RWPE2 (cell line): ENCODE measurements around the gene PFN3.

ENCODE experiments used
- ATAC-seq: fragments of 200-7000 bp; cut with Tn5 transposase; 3 replicates; pipeline ENCODE4 v1.9.1; 2021; ENCODE audit warnings: low read depth
- DNase-seq: peaks from one replicate; pipeline ENCODE4 v3.0.0-alpha.2; 2020; ENCODE audit warnings: low spot score
- H3K27ac ChIP-seq: fragments of 450-650 bp; 2 replicates; pipeline ENCODE4 v1.5.1; 2017; ENCODE audit warnings: mild to moderate bottlenecking; ENCODE audit not compliant: poor library complexity, severe bottlenecking
- H3K27me3 ChIP-seq: fragments of 250-450 bp; sonication (Bioruptor Pico); 2 replicates; pipeline ENCODE4 v1.5.1; 2021; ENCODE audit warnings: mild to moderate bottlenecking, moderate library complexity; ENCODE audit not compliant: insufficient read depth, poor library complexity, severe bottlenecking
- H3K36me3 ChIP-seq: fragments of 250-450 bp; sonication (Bioruptor Pico); 2 replicates; pipeline ENCODE4 v1.5.1; 2020; ENCODE audit warnings: low read depth, mild to moderate bottlenecking, moderate library complexity
- H3K4me1 ChIP-seq: fragments of 250-450 bp; sonication (Bioruptor Pico); 2 replicates; pipeline ENCODE4 v1.5.1; 2021; ENCODE audit warnings: mild to moderate bottlenecking, moderate library complexity; ENCODE audit not compliant: insufficient read depth, poor library complexity, severe bottlenecking
- H3K4me3 ChIP-seq: fragments of 250-450 bp; sonication (Bioruptor Pico); 2 replicates; pipeline ENCODE4 v1.5.1; 2021; ENCODE audit warnings: mild to moderate bottlenecking, moderate library complexity; ENCODE audit not compliant: severe bottlenecking
- H3K9me3 ChIP-seq: fragments of 250-450 bp; sonication (Bioruptor Pico); 2 replicates; pipeline ENCODE4 v1.5.1; 2021; ENCODE audit warnings: mild to moderate bottlenecking, moderate library complexity; ENCODE audit not compliant: severe bottlenecking
- CTCF ChIP-seq: fragments of 450-650 bp; IDR thresholded peaks from one replicate; pipeline ENCODE4 v1.5.1; 2017; ENCODE audit warnings: mild to moderate bottlenecking, moderate library complexity; ENCODE audit not compliant: poor library complexity, severe bottlenecking

Gene PFN3

GRCh38 chr5:177397875-177398390, 2.5 kb downstream of the PFN3 start:
- no peak overlapping the region for H3K27ac ChIP-seq
- ATAC-seq, result no peak
- H3K9me3 ChIP-seq, result no peaks in the 10 kb centered on the region
- H3K4me3 ChIP-seq, result no peak overlapping the region
- no peak for DNase-seq
- H3K4me1 ChIP-seq, result peaks cover 5% of the 10 kb centered on the region
- H3K36me3 ChIP-seq, result no peaks in the 10 kb centered on the region; the same call in 1 of the 2 replicates
- H3K27me3 ChIP-seq, result no peaks in the 10 kb centered on the region
- no peak for TF ChIP-seq CTCF

DNA sequence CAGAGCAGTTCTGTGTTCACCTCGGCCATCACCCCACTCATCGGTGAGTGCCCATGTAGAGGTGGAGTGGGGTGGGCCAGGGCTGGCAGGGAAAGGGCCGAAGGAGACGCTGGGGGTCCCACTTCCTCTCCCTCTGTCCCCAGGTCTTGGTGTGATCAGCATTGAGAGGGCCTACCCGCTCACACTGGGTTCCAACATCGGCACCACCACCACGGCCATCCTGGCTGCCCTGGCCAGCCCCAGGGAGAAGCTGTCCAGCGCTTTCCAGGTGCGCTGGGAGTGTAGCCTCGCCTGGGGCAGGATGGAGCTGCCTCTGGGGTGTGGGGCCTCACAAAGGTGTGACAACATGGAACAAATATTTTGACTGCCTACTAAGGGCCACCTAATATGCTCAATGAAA, 3.7 kb downstream of the PFN3 start:
- no peak for ATAC-seq

DNA sequence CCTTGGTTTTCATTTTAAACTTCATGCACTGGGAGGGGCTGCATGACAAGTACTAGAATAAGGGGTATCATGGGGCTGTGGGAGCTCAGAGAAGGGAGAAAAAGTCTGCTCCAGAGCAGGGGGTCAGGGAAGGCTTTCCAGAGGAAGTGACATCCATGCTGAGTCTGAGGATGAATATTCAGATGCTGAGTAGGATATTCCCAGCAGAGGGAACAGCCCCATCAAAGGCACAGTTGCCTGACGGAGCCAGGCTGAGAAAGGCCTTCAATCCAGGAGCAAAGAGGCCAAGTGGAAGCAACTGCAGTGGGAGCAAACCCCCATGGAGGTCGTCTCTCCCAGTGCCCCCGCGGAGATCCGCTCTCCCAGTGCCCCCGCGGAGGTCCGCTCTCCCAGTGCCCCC, 4.4 kb downstream of the PFN3 start:
- ATAC-seq (no peak), DNase-seq (no peak)
- Histone ChIP-seq H3K4me1 (no peaks in the 10 kb centered on the region), H3K27me3 (no peaks in the 10 kb centered on the region), H3K36me3 (no peaks in the 10 kb centered on the region), H3K27ac (no peak overlapping the region), H3K9me3 (no peaks in the 10 kb centered on the region), H3K4me3 (no peak overlapping the region)
- no peak for TF ChIP-seq CTCF

More for the DNA sequence above, 3.7 kb downstream of the PFN3 start:
- no peak for DNase-seq
- no peaks in the 10 kb centered on the region for H3K9me3 ChIP-seq
- no peaks in the 10 kb centered on the region for H3K27me3 ChIP-seq
- H3K4me1 ChIP-seq, result no peaks in the 10 kb centered on the region
- H3K27ac ChIP-seq, result no peak overlapping the region
- no peak for TF ChIP-seq CTCF
- no peaks in the 10 kb centered on the region; the same call in 1 of the 2 replicates for H3K36me3 ChIP-seq
- H3K4me3 ChIP-seq, result no peak overlapping the region

DNA sequence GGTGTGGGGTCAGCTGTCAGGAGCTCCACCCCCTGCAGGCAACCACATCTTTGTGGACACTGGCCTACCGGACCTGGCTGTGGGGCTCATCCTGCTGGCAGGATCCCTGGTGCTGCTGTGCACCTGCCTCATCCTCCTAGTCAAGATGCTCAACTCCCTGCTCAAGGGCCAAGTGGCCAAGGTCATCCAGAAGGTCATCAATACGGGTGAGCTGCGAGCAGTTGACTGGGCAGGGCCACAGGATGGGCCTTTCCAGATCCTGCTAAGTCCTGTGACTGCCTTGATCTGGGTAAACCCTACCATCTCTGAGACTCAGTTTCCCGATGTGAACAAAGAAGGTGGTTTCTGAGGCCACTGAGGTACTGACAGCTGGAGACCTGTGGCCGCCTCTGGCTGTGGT, 6.5 kb downstream of the PFN3 start:
- Histone ChIP-seq H3K4me1 (peaks cover 13% of the 10 kb centered on the region), H3K9me3 (no peaks in the 10 kb centered on the region), H3K36me3 (no peaks in the 10 kb centered on the region), H3K4me3 (no peak overlapping the region), H3K27me3 (no peaks in the 10 kb centered on the region), H3K27ac (no peak overlapping the region)
- ATAC-seq, result no peak
- DNase-seq, result no peak
- no peak for TF ChIP-seq CTCF

- ATAC-seq (no peak), DNase-seq (no peak)
- no peak overlapping the region for H3K4me3 ChIP-seq
- H3K27me3 ChIP-seq, result no peaks in the 10 kb centered on the region
- TF ChIP-seq CTCF, result no peak
- peaks cover 20% of the 10 kb centered on the region for H3K4me1 ChIP-seq
- no peaks in the 10 kb centered on the region for H3K9me3 ChIP-seq
- H3K36me3 ChIP-seq, result no peaks in the 10 kb centered on the region
- no peak overlapping the region for H3K27ac ChIP-seq
These were observed 7.2 kb downstream of the PFN3 start for GRCh38 chr5:177393206-177393765.
